ENCODE measurements around the gene MBOAT2. TPM values are rescaled to one million over a fixed set of nuclear protein-coding genes. Genes with fewer than 3 reads are reported as not detected.
"Not testable (repeated sequence)": the region's sequence is repeated elsewhere in the genome, so short reads cannot be mapped to it uniquely, and the experiment has no call there.

MBOAT2 gene
- total RNA-seq, 1 donor from 2014 or later, result 47.0 TPM

GRCh38 chr2:8895087-8895912 is 108.2 kb downstream of the MBOAT2 start:
- not testable (repeated sequence) for DNase-seq (ENCODE audit: low read depth)

GRCh38 chr2:8893978-8894820 is 109.3 kb downstream of the MBOAT2 start:
- DNase-seq (ENCODE audit: low read depth), result no peak

GRCh38 chr2:8893474-8893873 is 110.0 kb downstream of the MBOAT2 start:
- DNase-seq (ENCODE audit: low read depth), result no peak

- peak; percentile 62 for DNase-seq (ENCODE audit: low read depth)
Observed at GRCh38 chr2:8892111-8892510, 111.4 kb downstream of the MBOAT2 start.

- DNase-seq (ENCODE audit: low read depth), result no peak
Observed at GRCh38 chr2:8889978-8890377, 113.5 kb downstream of the MBOAT2 start.

GRCh38 chr2:8888963-8889362 is 114.5 kb downstream of the MBOAT2 start:
- no peak for DNase-seq (ENCODE audit: low read depth)

- DNase-seq (ENCODE audit: low read depth), result peak; percentile 53
Observed at GRCh38 chr2:8886876-8887275, 116.6 kb downstream of the MBOAT2 start.

- no peak for DNase-seq (ENCODE audit: low read depth)
Observed at GRCh38 chr2:8886202-8886518, 117.3 kb downstream of the MBOAT2 start.

GRCh38 chr2:8885449-8886201 is 117.9 kb downstream of the MBOAT2 start:
- DNase-seq (ENCODE audit: low read depth), result no peak

- DNase-seq (ENCODE audit: low read depth), result no peak
Observed at GRCh38 chr2:8884812-8885211, 118.7 kb downstream of the MBOAT2 start.

- DNase-seq (ENCODE audit: low read depth), result no peak
Observed at GRCh38 chr2:8882094-8882493, 121.4 kb downstream of the MBOAT2 start.

GRCh38 chr2:8877894-8878293 is 125.6 kb downstream of the MBOAT2 start:
- DNase-seq (ENCODE audit: low read depth), result no peak

GRCh38 chr2:8877332-8877731 is 126.2 kb downstream of the MBOAT2 start:
- DNase-seq (ENCODE audit: low read depth), result no peak

GRCh38 chr2:8876628-8877027 is 126.9 kb downstream of the MBOAT2 start:
- peak; percentile 78 for DNase-seq (ENCODE audit: low read depth)

- DNase-seq (ENCODE audit: low read depth), result peak; percentile 77
Observed at GRCh38 chr2:8872821-8873432, 130.6 kb downstream of the MBOAT2 start.

GRCh38 chr2:8870441-8870840 is 133.0 kb downstream of the MBOAT2 start:
- no peak for DNase-seq (ENCODE audit: low read depth)

GRCh38 chr2:8867363-8867762 is 136.1 kb downstream of the MBOAT2 start:
- DNase-seq (ENCODE audit: low read depth), result no peak

- no peak for DNase-seq (ENCODE audit: low read depth)
Observed at GRCh38 chr2:8863331-8863953, 140.0 kb downstream of the MBOAT2 start.

GRCh38 chr2:8862230-8862629 is 141.3 kb downstream of the MBOAT2 start:
- no peak for DNase-seq (ENCODE audit: low read depth)

GRCh38 chr2:8861797-8862196 is 141.7 kb downstream of the MBOAT2 start:
- no peak for DNase-seq (ENCODE audit: low read depth)

- DNase-seq (ENCODE audit: low read depth), result peak; percentile 67
Observed at GRCh38 chr2:8860239-8860638, 143.2 kb downstream of the MBOAT2 start.
